OCI-LY1 (cell line): Measurements from ENCODE around the gene HOXD8.

Experiments used
- H2AFZ ChIP-seq: fragments of 200-600 bp; sonication (generic), shearing (Covaris generic); 2 replicates; pipeline ENCODE4 v1.6.0; 2014; ENCODE audit warnings: antibody characterized with exemption, mild to moderate bottlenecking, low read length
- H3F3A ChIP-seq: fragments of 200-600 bp; sonication (generic), shearing (Covaris generic); 2 replicates; pipeline ENCODE4 v1.6.0; 2014; ENCODE audit warnings: mild to moderate bottlenecking, antibody characterized with exemption, low read length, moderate library complexity; ENCODE audit not compliant: insufficient read depth
- H3K27ac ChIP-seq: fragments of 200-600 bp; sonication (generic); 2 replicates; pipeline ENCODE4 v1.5.1; 2014; ENCODE audit warnings: low read length, mixed run types, mild to moderate bottlenecking, low read depth; ENCODE audit not compliant: poor library complexity, severe bottlenecking
- H3K27me3 ChIP-seq: fragments of 200-600 bp; sonication (generic); 2 replicates; pipeline ENCODE4 v1.6.0; 2014; ENCODE audit warnings: antibody characterized with exemption, mild to moderate bottlenecking, low read length, moderate library complexity; ENCODE audit not compliant: insufficient read depth
- H3K36me3 ChIP-seq: fragments of 200-600 bp; sonication (generic); 2 replicates; pipeline ENCODE4 v1.6.1; 2014; ENCODE audit warnings: mild to moderate bottlenecking, antibody characterized with exemption, low read length, moderate library complexity, mixed read lengths; ENCODE audit not compliant: insufficient read depth
- H3K4me1 ChIP-seq: fragments of 200-600 bp; sonication (generic); 2 replicates; pipeline ENCODE4 v1.5.1; 2014; ENCODE audit warnings: mild to moderate bottlenecking, low read length, moderate library complexity; ENCODE audit not compliant: insufficient read depth, severe bottlenecking
- H3K4me2 ChIP-seq: fragments of 200-600 bp; sonication (generic), shearing (Covaris generic); 2 replicates; pipeline ENCODE4 v1.6.1; 2014; ENCODE audit warnings: low read length
- H3K4me3 ChIP-seq: fragments of 200-600 bp; sonication (generic); 2 replicates; pipeline ENCODE4 v1.5.1; 2014; ENCODE audit warnings: low read length, low read depth, mild to moderate bottlenecking, mixed read lengths; ENCODE audit not compliant: poor library complexity, severe bottlenecking
- H3K79me2 ChIP-seq: fragments of 200-600 bp; shearing (Covaris generic); 2 replicates; pipeline ENCODE4 v1.6.1; 2016; ENCODE audit warnings: mixed run types, low read length, mixed read lengths; ENCODE audit not compliant: insufficient read depth
- H3K9ac ChIP-seq: fragments of 200-600 bp; sonication (generic), shearing (Covaris generic); 2 replicates; pipeline ENCODE4 v1.6.1; 2014; ENCODE audit warnings: mild to moderate bottlenecking, low read length, mixed read lengths
- H3K9me2 ChIP-seq: fragments of 200-600 bp; sonication (generic), shearing (Covaris generic); 2 replicates; pipeline ENCODE4 v1.6.1; 2014; ENCODE audit warnings: low read depth, mild to moderate bottlenecking, low read length, mixed read lengths
- H3K9me3 ChIP-seq: fragments of 200-600 bp; shearing (Covaris generic); 2 replicates; pipeline ENCODE4 v1.6.1; 2014; ENCODE audit warnings: low read length, mixed read lengths
- H4K20me1 ChIP-seq: fragments of 200-600 bp; sonication (generic), shearing (Covaris generic); 2 replicates; pipeline ENCODE4 v1.6.0; 2016; ENCODE audit warnings: mild to moderate bottlenecking, low read length; ENCODE audit not compliant: insufficient read depth
- EZH2 ChIP-seq: fragments of 200-600 bp; sonication (generic), shearing (Covaris generic); IDR thresholded peaks from 2 replicates; pipeline ENCODE4 v1.8.0; 2017; ENCODE audit warnings: borderline replicate concordance, mixed run types, mild to moderate bottlenecking, antibody characterized with exemption, low read length, moderate library complexity, mixed read lengths
- TF ChIP-seq, protein P1 (sequence below): fragments of 200-600 bp; sonication (generic), shearing (Covaris generic); IDR thresholded peaks from 2 replicates; pipeline ENCODE4 v1.5.1; 2017; ENCODE audit warnings: mild to moderate bottlenecking, antibody characterized with exemption, low read length, moderate library complexity, mixed read lengths

Gene HOXD8

DNA sequence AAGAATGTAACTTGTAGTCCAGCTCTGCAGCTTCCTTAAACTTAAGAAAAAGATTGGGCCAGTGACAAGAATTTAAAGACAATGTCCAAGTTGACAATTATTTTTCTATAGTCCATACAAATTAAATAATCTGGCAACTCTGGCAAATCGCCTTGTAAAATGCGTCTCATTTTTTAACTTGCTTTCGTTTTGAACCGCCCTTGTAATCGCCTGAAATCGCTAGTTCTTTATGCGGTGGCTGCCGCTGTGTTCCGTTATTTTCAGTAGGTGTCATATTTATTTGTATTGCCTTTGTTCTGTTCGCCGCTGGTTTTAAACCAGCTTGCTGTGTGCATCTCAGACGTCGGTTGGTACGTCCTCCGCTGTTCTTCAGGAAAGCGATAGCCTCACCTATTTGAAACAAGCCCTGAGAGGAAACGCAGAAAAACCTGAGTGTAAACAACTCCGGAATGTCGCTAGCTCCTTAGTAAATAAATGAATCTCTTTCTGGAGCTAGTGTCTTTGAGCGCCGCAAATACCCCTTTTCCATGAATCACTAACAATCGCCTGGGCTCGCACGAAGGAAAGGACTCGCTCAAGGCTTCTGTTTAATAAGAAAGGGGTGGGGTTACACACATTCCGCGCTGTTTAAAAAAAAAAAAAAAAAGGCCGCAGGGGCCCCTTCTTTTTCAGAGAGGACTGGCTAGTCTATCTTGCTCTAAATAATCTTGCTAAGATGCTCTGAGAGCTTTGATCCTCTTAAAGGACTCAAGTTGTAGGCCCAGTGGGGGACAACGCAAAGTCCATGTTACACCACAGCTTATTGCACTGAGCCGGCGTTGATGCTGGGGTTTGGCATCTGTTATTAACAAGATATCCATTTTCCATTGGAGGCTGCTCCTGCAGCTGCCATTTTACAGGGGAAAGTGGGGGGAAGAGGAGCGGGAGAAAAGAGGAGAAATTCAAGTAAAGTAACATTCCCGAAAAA is 3.0 kb downstream of the HOXD8 start:
- no peak overlapping the region for H3K4me2 ChIP-seq
- H3K36me3 ChIP-seq = no peaks in the 10 kb centered on the region
- H3K4me1 ChIP-seq = no peaks in the 10 kb centered on the region
- H3F3A ChIP-seq = no peaks in the 10 kb centered on the region
- no peaks in the 10 kb centered on the region for H3K9me2 ChIP-seq
- no peaks in the 10 kb centered on the region for H3K9me3 ChIP-seq
- no peaks in the 10 kb centered on the region; the same call in 1 of the 2 replicates for H3K27me3 ChIP-seq
- no peak overlapping the region for H3K9ac ChIP-seq
- no peak for TF ChIP-seq EZH2
- TF ChIP-seq, protein P1, sequence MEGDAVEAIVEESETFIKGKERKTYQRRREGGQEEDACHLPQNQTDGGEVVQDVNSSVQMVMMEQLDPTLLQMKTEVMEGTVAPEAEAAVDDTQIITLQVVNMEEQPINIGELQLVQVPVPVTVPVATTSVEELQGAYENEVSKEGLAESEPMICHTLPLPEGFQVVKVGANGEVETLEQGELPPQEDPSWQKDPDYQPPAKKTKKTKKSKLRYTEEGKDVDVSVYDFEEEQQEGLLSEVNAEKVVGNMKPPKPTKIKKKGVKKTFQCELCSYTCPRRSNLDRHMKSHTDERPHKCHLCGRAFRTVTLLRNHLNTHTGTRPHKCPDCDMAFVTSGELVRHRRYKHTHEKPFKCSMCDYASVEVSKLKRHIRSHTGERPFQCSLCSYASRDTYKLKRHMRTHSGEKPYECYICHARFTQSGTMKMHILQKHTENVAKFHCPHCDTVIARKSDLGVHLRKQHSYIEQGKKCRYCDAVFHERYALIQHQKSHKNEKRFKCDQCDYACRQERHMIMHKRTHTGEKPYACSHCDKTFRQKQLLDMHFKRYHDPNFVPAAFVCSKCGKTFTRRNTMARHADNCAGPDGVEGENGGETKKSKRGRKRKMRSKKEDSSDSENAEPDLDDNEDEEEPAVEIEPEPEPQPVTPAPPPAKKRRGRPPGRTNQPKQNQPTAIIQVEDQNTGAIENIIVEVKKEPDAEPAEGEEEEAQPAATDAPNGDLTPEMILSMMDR = no peak
- H3K27ac ChIP-seq = no peak overlapping the region
- H4K20me1 ChIP-seq = no peaks in the 10 kb centered on the region
- H2AFZ ChIP-seq = no peak overlapping the region
- no peak overlapping the region for H3K4me3 ChIP-seq
- no peaks in the 10 kb centered on the region for H3K79me2 ChIP-seq

DNA sequence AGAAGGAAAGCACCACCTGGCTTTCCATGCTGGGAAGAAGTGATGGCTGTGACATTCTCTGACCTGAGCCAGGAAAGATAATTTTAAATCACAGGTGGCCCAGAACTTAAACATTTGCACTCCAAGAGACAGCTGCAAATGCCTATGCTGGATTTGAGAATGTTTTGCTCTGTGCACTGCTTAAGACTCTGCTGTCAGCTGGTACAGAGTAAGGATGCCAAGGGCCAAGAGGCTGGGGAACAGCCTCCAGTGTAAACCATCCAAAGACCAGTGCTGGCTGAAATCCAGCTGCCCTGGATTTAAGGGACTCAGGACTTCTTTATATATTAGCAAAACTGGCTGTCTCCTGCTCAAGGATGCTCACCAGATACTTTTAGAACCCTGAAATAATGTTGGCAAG is 3.9 kb downstream of the HOXD8 start:
- Histone ChIP-seq H3K79me2 (no peaks in the 10 kb centered on the region), H3K4me3 (no peak overlapping the region), H3F3A (no peaks in the 10 kb centered on the region), H3K4me2 (no peak overlapping the region), H2AFZ (no peak overlapping the region), H3K9ac (no peak overlapping the region), H3K9me2 (no peaks in the 10 kb centered on the region), H3K9me3 (no peaks in the 10 kb centered on the region), H3K27me3 (no peaks in the 10 kb centered on the region), H3K4me1 (no peaks in the 10 kb centered on the region), H4K20me1 (no peaks in the 10 kb centered on the region), H3K27ac (no peak overlapping the region), H3K36me3 (no peaks in the 10 kb centered on the region)
- TF ChIP-seq EZH2 = no peak
- TF ChIP-seq, protein P1 = no peak

DNA sequence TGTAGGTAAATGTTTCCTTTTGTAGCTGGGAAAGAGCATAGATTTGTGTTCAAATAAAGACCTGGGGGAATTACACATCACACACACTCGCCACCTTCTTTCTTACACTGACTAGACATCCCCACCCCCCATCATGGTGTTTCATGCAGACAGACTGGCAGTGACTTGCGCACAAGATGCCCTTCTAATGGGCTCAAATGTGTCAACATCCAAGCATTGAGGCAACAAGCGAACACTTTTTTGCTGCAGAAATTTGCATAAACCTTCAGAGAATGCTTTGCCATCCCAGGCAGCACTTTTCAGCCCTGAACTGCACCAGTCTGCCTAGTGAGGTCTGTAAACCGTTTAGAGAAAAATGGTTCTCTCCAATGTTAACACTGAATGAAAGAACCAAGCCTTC is 4.5 kb downstream of the HOXD8 start:
- no peaks in the 10 kb centered on the region for H4K20me1 ChIP-seq
- H3K36me3 ChIP-seq = no peaks in the 10 kb centered on the region
- no peaks in the 10 kb centered on the region for H3K9me2 ChIP-seq
- H3K4me1 ChIP-seq = no peaks in the 10 kb centered on the region
- H3K79me2 ChIP-seq = no peaks in the 10 kb centered on the region
- H3K9ac ChIP-seq = no peak overlapping the region
- H3F3A ChIP-seq = no peaks in the 10 kb centered on the region
- H3K4me3 ChIP-seq = no peak overlapping the region
- no peak overlapping the region for H3K27ac ChIP-seq
- TF ChIP-seq EZH2 = no peak
- H3K9me3 ChIP-seq = no peaks in the 10 kb centered on the region
- H2AFZ ChIP-seq = no peak overlapping the region
- H3K4me2 ChIP-seq = no peak overlapping the region
- H3K27me3 ChIP-seq = no peaks in the 10 kb centered on the region

DNA sequence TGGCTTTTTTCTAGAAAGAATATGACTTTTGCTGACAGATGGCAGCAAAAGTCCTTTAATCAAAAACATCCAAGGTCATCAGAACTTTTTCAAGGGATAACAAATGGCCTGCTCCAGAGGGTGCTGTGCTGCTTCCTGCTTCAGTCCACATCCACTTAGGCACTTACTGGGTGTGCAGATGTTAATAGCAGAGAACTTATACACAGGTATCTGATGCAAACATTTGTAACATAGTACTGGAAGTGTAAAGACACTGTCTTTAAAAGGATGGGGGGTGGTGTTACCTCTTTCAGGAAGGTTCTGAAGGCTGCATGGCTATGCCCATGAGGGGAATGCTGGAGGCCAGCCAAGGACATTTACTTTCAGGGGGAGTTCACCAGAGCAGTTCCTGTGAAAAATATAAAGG is 5.5 kb downstream of the HOXD8 start:
- Histone ChIP-seq H3K9ac (no peak overlapping the region), H4K20me1 (no peaks in the 10 kb centered on the region), H3K4me3 (no peak overlapping the region), H3K4me2 (no peak overlapping the region), H3K27me3 (no peaks in the 10 kb centered on the region), H2AFZ (no peak overlapping the region), H3K9me3 (no peaks in the 10 kb centered on the region), H3F3A (no peaks in the 10 kb centered on the region), H3K4me1 (peaks cover 2% of the 10 kb centered on the region), H3K9me2 (no peaks in the 10 kb centered on the region), H3K27ac (no peak overlapping the region), H3K36me3 (no peaks in the 10 kb centered on the region), H3K79me2 (no peaks in the 10 kb centered on the region)
- no peak for TF ChIP-seq EZH2
- TF ChIP-seq, protein P1 = no peak
